ENCODE measurements around the gene CEP19. TPM values are rescaled to one million over a fixed set of nuclear protein-coding genes. Genes with fewer than 3 reads are reported as not detected.

The CEP19 gene
- total RNA-seq, 1 experiment from 2014 or later, result 3.7 TPM

GRCh38 chr3:196694202-196694638 lies 17.8 kb downstream of the CEP19 start:
- H3K36me3 ChIP-seq (replicated peaks; ENCODE audit: control insufficient read depth, insufficient read depth, low read length), result no peaks in the 10 kb centered on the region

DNA sequence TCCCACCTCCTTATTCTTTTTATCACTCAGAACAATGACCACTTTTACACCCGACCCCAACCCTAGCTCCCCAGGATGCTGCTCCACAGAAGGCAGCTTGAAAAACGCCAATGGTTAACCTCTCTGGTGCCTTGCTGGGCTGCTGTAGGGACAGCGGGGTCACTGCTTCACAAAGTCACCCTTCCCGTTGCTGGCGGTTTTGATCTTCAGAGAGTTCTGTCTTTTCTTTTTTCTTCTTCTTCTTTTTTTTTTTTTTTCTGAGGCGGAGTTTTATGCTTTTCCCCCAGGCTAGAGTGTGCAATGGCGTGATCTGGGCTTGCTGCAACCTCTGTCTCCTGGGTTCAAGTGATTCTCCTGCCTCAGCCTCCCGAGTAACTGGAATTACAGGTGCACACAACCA lies 20.7 kb downstream of the CEP19 start:
- H3K27me3 ChIP-seq (ENCODE audit: control insufficient read depth, insufficient read depth, low read length), result no peaks in the 10 kb centered on the region
- H3K4me3 ChIP-seq (ENCODE audit: insufficient read depth, low read depth, low read length), result no peak overlapping the region
- no peak for DNase-seq

More at GRCh38 chr3:196694202-196694638, 17.8 kb downstream of the CEP19 start:
- Histone ChIP-seq H3K4me3 (ENCODE audit: insufficient read depth, low read depth, low read length) (no peak overlapping the region), H3K27me3 (ENCODE audit: control insufficient read depth, insufficient read depth, low read length) (no peaks in the 10 kb centered on the region)
- no peak for DNase-seq

GRCh38 chr3:196689941-196690660 lies 21.9 kb downstream of the CEP19 start:
- Histone ChIP-seq H3K27me3 (ENCODE audit: control insufficient read depth, insufficient read depth, low read length) (no peaks in the 10 kb centered on the region), H3K4me3 (ENCODE audit: insufficient read depth, low read depth, low read length) (no peak overlapping the region), H3K36me3 (replicated peaks; ENCODE audit: control insufficient read depth, insufficient read depth, low read length) (no peaks in the 10 kb centered on the region)
- DNase-seq, result no peak

More for the DNA sequence above, 20.7 kb downstream of the CEP19 start:
- no peaks in the 10 kb centered on the region for H3K36me3 ChIP-seq (replicated peaks; ENCODE audit: control insufficient read depth, insufficient read depth, low read length)

GRCh38 chr3:196688349-196688748 lies 23.7 kb downstream of the CEP19 start:
- DNase-seq, result no peak
- H3K4me3 ChIP-seq (ENCODE audit: insufficient read depth, low read depth, low read length), result no peak overlapping the region
- H3K27me3 ChIP-seq (ENCODE audit: control insufficient read depth, insufficient read depth, low read length), result no peaks in the 10 kb centered on the region
- no peaks in the 10 kb centered on the region for H3K36me3 ChIP-seq (replicated peaks; ENCODE audit: control insufficient read depth, insufficient read depth, low read length)

DNA sequence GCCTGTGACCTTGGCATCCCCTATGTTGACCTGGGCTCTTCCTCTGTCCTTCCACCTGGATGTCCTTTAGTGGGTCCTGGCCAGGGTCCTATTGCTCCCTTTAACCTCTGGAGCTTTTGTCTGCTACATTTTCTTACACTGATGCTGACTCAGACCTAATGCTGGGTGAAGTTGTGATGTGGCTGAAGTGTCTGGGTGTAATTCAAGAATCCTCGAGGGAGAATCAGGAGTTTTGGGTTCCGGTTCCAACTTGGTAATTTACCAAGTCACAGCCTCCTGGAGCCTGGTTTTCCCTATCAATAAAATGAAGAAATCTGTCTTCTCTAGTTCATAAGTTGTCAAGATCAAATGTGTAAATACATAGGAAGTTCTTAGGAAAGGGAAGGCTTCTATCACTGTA lies 25.6 kb downstream of the CEP19 start:
- Histone ChIP-seq H3K36me3 (replicated peaks; ENCODE audit: control insufficient read depth, insufficient read depth, low read length) (no peaks in the 10 kb centered on the region), H3K4me3 (ENCODE audit: insufficient read depth, low read depth, low read length) (no peak overlapping the region), H3K27me3 (ENCODE audit: control insufficient read depth, insufficient read depth, low read length) (no peaks in the 10 kb centered on the region)
- no peak for DNase-seq

DNA sequence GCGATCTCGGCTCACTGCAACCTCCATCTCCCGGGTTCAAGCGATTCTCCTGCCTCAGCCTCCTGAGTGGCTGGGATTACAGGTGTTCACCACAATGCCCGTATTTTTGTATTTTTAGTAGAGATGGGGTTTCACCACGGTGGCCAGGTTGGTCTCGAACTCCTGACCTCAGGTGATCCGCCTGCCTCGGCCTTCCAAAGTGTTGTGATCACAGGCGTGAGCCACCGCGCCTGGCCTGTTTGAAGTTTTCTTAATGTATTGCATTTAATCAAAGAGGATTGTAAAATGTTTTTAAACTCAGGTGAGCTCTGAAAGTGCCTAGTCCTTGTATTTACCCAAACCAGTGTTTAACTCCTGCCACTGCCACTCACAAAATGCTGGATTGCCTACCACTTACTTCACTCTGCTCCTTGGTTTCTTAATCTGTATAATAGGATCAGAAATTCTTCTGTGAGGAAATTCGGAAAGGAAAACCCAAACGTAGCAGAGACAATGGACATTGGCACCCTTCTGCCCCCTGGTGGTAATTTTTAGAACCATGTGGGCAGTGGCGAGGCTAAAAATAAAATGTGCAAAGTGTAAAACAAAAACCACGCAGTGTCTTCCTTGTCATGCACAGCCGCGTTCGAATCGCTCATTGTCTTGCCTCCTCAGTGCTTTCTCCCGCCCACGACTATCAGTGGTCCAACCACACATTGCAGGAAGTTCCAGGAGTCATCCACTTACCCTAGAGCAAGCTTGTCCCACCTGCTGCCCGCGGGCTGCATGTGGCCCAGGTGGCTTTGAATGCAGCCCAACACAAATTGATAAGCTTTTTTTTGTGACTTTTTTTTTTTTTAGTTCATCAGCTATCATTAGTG lies 27.3 kb downstream of the CEP19 start:
- H3K4me3 ChIP-seq (ENCODE audit: insufficient read depth, low read depth, low read length), result no peak overlapping the region
- DNase-seq, result peak; percentile 65
- H3K27me3 ChIP-seq (ENCODE audit: control insufficient read depth, insufficient read depth, low read length), result no peaks in the 10 kb centered on the region
- H3K36me3 ChIP-seq (replicated peaks; ENCODE audit: control insufficient read depth, insufficient read depth, low read length), result no peaks in the 10 kb centered on the region

- Histone ChIP-seq H3K36me3 (replicated peaks; ENCODE audit: control insufficient read depth, insufficient read depth, low read length) (no peaks in the 10 kb centered on the region), H3K27me3 (ENCODE audit: control insufficient read depth, insufficient read depth, low read length) (no peaks in the 10 kb centered on the region), H3K4me3 (ENCODE audit: insufficient read depth, low read depth, low read length) (no peak overlapping the region)
- DNase-seq, result no peak
Observed at GRCh38 chr3:196677931-196678330, 34.1 kb downstream of the CEP19 start.

- Histone ChIP-seq H3K36me3 (replicated peaks; ENCODE audit: control insufficient read depth, insufficient read depth, low read length) (no peaks in the 10 kb centered on the region), H3K27me3 (ENCODE audit: control insufficient read depth, insufficient read depth, low read length) (no peaks in the 10 kb centered on the region), H3K4me3 (ENCODE audit: insufficient read depth, low read depth, low read length) (no peak overlapping the region)
- DNase-seq, result no peak
Observed at GRCh38 chr3:196677353-196677752, 34.7 kb downstream of the CEP19 start.

DNA sequence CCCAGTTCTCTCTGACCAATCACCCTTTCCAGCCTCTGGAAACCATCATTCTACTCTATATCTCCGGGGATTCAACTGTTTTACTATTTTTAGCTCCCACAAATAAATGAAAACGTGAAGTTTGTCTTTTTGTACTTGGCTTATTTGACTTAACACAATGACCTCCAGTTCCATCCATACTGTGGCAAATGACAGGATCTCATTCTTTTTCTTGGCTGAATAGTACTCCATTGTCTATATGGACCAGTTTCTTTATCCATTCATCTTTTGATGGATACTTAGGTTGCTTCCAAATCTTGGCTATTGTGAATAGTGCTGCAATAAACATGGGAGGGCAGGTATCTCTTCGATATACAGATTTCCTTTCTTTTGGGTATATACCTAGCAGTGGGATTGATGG lies 38.4 kb downstream of the CEP19 start:
- no peak for DNase-seq
- H3K27me3 ChIP-seq (ENCODE audit: control insufficient read depth, insufficient read depth, low read length), result no peaks in the 10 kb centered on the region
- no peak overlapping the region for H3K4me3 ChIP-seq (ENCODE audit: insufficient read depth, low read depth, low read length)
- no peaks in the 10 kb centered on the region for H3K36me3 ChIP-seq (replicated peaks; ENCODE audit: control insufficient read depth, insufficient read depth, low read length)

DNA sequence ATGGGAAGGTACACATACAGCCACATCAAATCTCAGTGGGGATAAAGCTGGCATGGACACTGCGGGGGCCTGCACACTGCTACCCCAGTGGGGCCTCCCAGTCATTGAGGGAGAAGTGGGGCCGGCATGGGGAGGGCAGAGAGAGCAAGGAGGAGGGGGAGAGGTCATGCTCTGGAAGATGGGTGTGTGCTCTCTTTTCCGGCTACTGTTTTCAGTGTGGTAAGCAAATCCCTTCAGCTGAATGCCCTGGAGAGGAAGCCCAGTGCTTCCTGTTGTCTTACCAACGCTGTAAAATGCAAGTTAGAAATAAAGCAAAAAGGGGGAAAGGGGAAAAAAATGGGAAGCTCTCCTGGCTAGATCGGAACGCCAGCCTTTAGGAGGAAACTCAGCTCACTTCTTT lies 41.7 kb downstream of the CEP19 start:
- no peaks in the 10 kb centered on the region for H3K27me3 ChIP-seq (ENCODE audit: control insufficient read depth, insufficient read depth, low read length)
- no peak for DNase-seq
- H3K4me3 ChIP-seq (ENCODE audit: insufficient read depth, low read depth, low read length), result no peak overlapping the region
- no peaks in the 10 kb centered on the region for H3K36me3 ChIP-seq (replicated peaks; ENCODE audit: control insufficient read depth, insufficient read depth, low read length)

DNA sequence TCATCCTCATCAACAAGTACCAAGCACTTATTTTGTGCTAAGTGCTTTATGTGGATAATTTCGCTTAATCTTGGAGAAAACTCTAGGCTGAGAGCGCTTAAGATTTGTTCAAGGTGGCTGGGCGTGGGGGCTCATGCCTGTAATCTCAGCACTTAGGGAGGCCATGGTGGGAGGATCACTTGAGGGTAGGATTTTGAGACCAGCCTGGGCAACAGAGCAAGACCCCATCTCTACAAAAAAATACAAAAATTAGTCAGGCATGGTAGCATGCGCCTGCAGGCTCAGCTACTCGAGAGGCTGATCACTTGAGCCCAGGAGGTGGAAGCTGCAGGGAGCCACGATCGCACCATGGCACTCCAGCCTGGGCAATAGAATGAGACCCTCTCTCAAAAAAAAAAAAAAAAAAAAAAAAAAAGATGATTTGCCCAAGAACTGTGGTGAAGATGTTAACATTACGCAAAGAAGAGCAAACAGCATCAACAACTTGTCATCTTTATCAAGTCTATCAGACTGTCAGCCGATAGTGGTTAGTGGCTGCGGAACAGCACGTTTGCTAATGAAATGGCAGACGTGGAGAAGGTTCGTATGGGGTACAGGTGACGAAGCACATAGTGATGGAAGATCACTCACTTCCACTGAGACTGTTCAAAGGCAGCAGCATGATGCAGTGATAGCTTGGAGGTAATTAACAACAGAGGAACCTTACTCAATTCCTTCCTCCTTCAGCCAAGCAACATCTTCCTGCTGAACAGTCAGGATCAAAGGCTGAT lies 44.8 kb downstream of the CEP19 start:
- Histone ChIP-seq H3K4me3 (ENCODE audit: insufficient read depth, low read depth, low read length) (no peak overlapping the region), H3K27me3 (ENCODE audit: control insufficient read depth, insufficient read depth, low read length) (no peaks in the 10 kb centered on the region), H3K36me3 (replicated peaks; ENCODE audit: control insufficient read depth, insufficient read depth, low read length) (no peaks in the 10 kb centered on the region)
- DNase-seq, result no peak

- Histone ChIP-seq H3K27me3 (ENCODE audit: control insufficient read depth, insufficient read depth, low read length) (no peaks in the 10 kb centered on the region), H3K36me3 (replicated peaks; ENCODE audit: control insufficient read depth, insufficient read depth, low read length) (no peaks in the 10 kb centered on the region), H3K4me3 (ENCODE audit: insufficient read depth, low read depth, low read length) (no peak overlapping the region)
- DNase-seq, result peak; percentile 79
Observed at GRCh38 chr3:196666001-196666867, 45.8 kb downstream of the CEP19 start.

DNA sequence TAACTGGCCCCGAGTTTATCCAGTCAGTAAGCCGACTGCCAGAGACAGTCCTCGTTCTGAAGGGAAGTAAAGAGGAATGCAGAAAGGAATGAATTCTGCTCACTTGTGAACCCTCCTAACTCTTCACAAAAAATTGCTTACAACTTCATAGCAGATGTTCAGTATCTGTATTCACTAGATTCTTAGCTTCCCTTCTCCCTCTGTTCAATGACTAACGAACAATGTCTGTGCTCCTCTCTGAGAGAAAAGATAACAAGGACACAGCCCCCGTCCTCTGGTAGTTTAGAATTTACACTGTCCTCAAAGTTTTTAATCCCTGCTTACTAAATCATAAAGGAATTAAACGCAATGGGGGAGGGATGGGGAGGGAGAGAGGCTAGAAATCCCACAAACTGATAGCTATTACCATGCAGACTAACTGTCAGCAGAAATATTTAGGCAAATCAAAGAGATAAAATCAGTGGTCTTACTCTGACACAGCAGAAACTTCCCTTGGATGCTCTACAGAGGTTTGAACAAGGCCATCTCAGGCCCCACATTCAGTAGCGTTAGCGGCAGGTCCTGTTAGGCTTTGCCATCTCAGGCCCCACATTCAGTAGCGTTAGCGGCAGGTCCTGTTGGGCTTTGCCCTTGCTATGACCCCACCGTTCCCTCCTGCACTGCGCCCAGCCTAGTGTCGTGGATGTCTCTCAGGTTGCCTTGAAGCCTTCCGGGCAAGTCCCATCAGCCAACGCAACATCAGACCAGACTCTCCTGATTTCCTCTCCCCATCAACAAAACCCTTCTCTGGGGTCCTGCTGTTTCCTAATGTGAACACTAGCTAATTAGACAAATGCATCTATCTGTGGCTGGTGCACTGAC lies 49.1 kb downstream of the CEP19 start:
- Histone ChIP-seq H3K4me3 (ENCODE audit: insufficient read depth, low read depth, low read length) (no peak overlapping the region), H3K36me3 (replicated peaks; ENCODE audit: control insufficient read depth, insufficient read depth, low read length) (no peaks in the 10 kb centered on the region; the same call in none of the 2 replicates), H3K27me3 (ENCODE audit: control insufficient read depth, insufficient read depth, low read length) (no peaks in the 10 kb centered on the region)
- no peak for DNase-seq

Data from H7 (cell line).